Gastrocnemius medialis (tissue), 4 donors: Measurements from ENCODE around the gene LAMC3. TPM values are rescaled to one million over a fixed set of nuclear protein-coding genes. Genes with fewer than 3 reads are reported as not detected.

ENCODE experiments used
- ATAC-seq, 2 donors: fragments of 150-250 bp; one replicate each; pipeline ENCODE4 v1.9.1; 2016
- DNase-seq, 2 donors: peaks; one replicate each; pipeline ENCODE4 v3.0.0-alpha.2; 2019
- H3K27ac ChIP-seq, 4 donors: fragments of 200-600 bp; sonication (generic); 1 replicate in 1 of 4; 2 replicates in 3 of 4; pipeline ENCODE4 v1.5.1; 2016 to 2018; ENCODE audit warnings: mild to moderate bottlenecking in 2 of 4, moderate library complexity in 1 of 4
- H3K27me3 ChIP-seq, 3 donors: fragments of 200-600 bp; sonication (generic) in 2 of 3; 1 replicate in 1 of 3; 2 replicates in 2 of 3; pipeline versions ENCODE4 v1.5.1 to v1.6.0; 2016 to 2019; ENCODE audit warnings: mild to moderate bottlenecking in 1 of 3, moderate library complexity in 1 of 3
- H3K36me3 ChIP-seq, 2 donors: fragments of 200-600 bp; sonication (generic) in 1 of 2; one replicate each; pipeline ENCODE4 v1.5.1; 2017 to 2018
- H3K4me1 ChIP-seq, 2 donors: fragments of 200-600 bp; sonication (generic) in 1 of 2; one replicate each; pipeline ENCODE4 v1.5.1; 2016 to 2017; ENCODE audit warnings: mild to moderate bottlenecking in 2 of 2
- H3K4me3 ChIP-seq, 4 donors: fragments of 200-600 bp; sonication (generic) in 3 of 4; 1 replicate in 1 of 4; 2 replicates in 3 of 4; pipeline ENCODE4 v1.5.1; 2016 to 2019; ENCODE audit warnings: mild to moderate bottlenecking in 2 of 4
- H3K9me3 ChIP-seq, 3 donors: fragments of 200-600 bp; sonication (generic) in 2 of 3; 1 replicate in 1 of 3; 2 replicates in 2 of 3; pipeline ENCODE4 v1.5.1; 2016 to 2019
- CTCF ChIP-seq, 5 experiments: fragments of 450-650 bp in 3 of 5; fragments of 200-600 bp in 2 of 5; sonication (generic) in 2 of 5; IDR thresholded peaks in 4 of 5; conservative IDR thresholded peaks in 1 of 5; 1 replicate in 4 of 5; 2 replicates in 1 of 5; pipeline ENCODE4 v1.5.1; 2016 to 2019; ENCODE audit warnings: antibody characterized with exemption in 5 of 5, mild to moderate bottlenecking in 3 of 5, moderate library complexity in 3 of 5
- POLR2A ChIP-seq, 2 donors: fragments of 450-650 bp; IDR thresholded peaks; one replicate each; pipeline ENCODE4 v1.6.1; 2017; ENCODE audit warnings: antibody characterized with exemption in 2 of 2, mild to moderate bottlenecking in 2 of 2, moderate library complexity in 2 of 2
- in situ Hi-C, 4 donors: fragments of 200-750 bp; cut with MboI; loops; one replicate each; pipeline versions ENCODE4 v1.15.0 to v1.8.0; 2017; ENCODE audit warnings: low sequenced_read_pairs in 4 of 4
- intact Hi-C: fragments of 100-400 bp; cut with DNase I; formaldehyde crosslinking; loops from one replicate; pipeline ENCODE4 v1.15.1; 2023; ENCODE audit warnings: low total_unique reads
- total RNA-seq, 4 donors: library from RNA; depleted of rRNA; stranded (reverse); fragments of >200 nt; gene quantifications; one replicate each; pipeline versions ENCODE4 v1.1.0 to v1.2.3, GENCODE V29; 2016

LAMC3 gene
- total RNA-seq, 4 donors from 2014 or later, result 0.07 to 1.5 (median 0.72) TPM

GRCh38 chr9:131013015-131013755, 4.2 kb downstream of the LAMC3 start:
- Histone ChIP-seq H3K27me3 (peaks cover 26 to 32% (median 27%) of the 10 kb centered on the region in 3 donors), H3K4me1 (no peaks in the 10 kb centered on the region), H3K36me3 (no peaks in the 10 kb centered on the region), H3K27ac (no peak overlapping the region), H3K9me3 (no peaks in the 10 kb centered on the region), H3K4me3 (no peak overlapping the region)
- no peak for ATAC-seq
- intact Hi-C loops (no loop called here), in situ Hi-C loops (no loop called here)
- DNase-seq, result no peak
- TF ChIP-seq CTCF (IDR thresholded peaks at IDR 0.05 in 4 of 5, conservative IDR thresholded peaks at IDR 0.05 in 1 of 5) (no peak), POLR2A (IDR thresholded peaks at IDR 0.05) (no peak)

- DNase-seq (no peak), ATAC-seq (no peak)
- in situ Hi-C loops, result no loop called here
- TF ChIP-seq CTCF (IDR thresholded peaks at IDR 0.05 in 4 of 5, conservative IDR thresholded peaks at IDR 0.05 in 1 of 5) (no peak), POLR2A (IDR thresholded peaks at IDR 0.05) (no peak)
- H3K4me1 ChIP-seq, result no peaks in the 10 kb centered on the region
- H3K27ac ChIP-seq, result no peak overlapping the region
- H3K9me3 ChIP-seq, result no peaks in the 10 kb centered on the region
- H3K4me3 ChIP-seq, result no peak overlapping the region
- intact Hi-C loops, result no loop called here
- H3K36me3 ChIP-seq, result no peaks in the 10 kb centered on the region
- H3K27me3 ChIP-seq, result peaks cover 19 to 25% (median 20%) of the 10 kb centered on the region in 3 donors
Observed at GRCh38 chr9:131013771-131014676, 5.0 kb downstream of the LAMC3 start.

GRCh38 chr9:131015112-131015511, 6.1 kb downstream of the LAMC3 start:
- Histone ChIP-seq H3K36me3 (no peaks in the 10 kb centered on the region), H3K9me3 (no peaks in the 10 kb centered on the region), H3K27me3 (peaks cover 10 to 17% (median 11%) of the 10 kb centered on the region in 3 donors), H3K27ac (no peak overlapping the region), H3K4me3 (no peak overlapping the region), H3K4me1 (no peaks in the 10 kb centered on the region)
- ATAC-seq (no peak), DNase-seq (no peak)
- in situ Hi-C loops (no loop called here), intact Hi-C loops (no loop called here)
- TF ChIP-seq POLR2A (IDR thresholded peaks at IDR 0.05), result no peak
- TF ChIP-seq CTCF (IDR thresholded peaks at IDR 0.05 in 4 of 5, conservative IDR thresholded peaks at IDR 0.05 in 1 of 5), result no peak

- Histone ChIP-seq H3K27ac (no peak overlapping the region), H3K36me3 (no peaks in the 10 kb centered on the region), H3K4me3 (no peak overlapping the region), H3K9me3 (no peaks in the 10 kb centered on the region), H3K27me3 (peaks cover 2 to 9% (median 4%) of the 10 kb centered on the region in 3 donors), H3K4me1 (no peaks in the 10 kb centered on the region)
- DNase-seq (no peak), ATAC-seq (no peak)
- in situ Hi-C loops (no loop called here), intact Hi-C loops (no loop called here)
- TF ChIP-seq POLR2A (IDR thresholded peaks at IDR 0.05) (no peak), CTCF (IDR thresholded peaks at IDR 0.05 in 4 of 5, conservative IDR thresholded peaks at IDR 0.05 in 1 of 5) (no peak)
Observed at GRCh38 chr9:131015876-131016397, 7.0 kb downstream of the LAMC3 start.
